Stimulated activated CD4-positive, alpha-beta T cell treated with anti-CD3 and anti-CD28 coated beads, Interleukin-15, amount 100 ng/mL, for 1 hour (primary cell): ENCODE data around the gene MAMDC4.
A peak's percentile ranks its signal among the peaks of the same experiment; 100 is the strongest.
"Not testable (repeated sequence)": the region's sequence is repeated elsewhere in the genome, so short reads cannot be mapped to it uniquely, and the experiment has no call there.

Source experiments
- DNase-seq, 2 donors: peaks; one replicate each; pipeline ENCODE4 v3.0.0-alpha.2; 2020; ENCODE audit warnings: low read depth in 1 of 2, low spot score in 1 of 2

The MAMDC4 gene

DNA sequence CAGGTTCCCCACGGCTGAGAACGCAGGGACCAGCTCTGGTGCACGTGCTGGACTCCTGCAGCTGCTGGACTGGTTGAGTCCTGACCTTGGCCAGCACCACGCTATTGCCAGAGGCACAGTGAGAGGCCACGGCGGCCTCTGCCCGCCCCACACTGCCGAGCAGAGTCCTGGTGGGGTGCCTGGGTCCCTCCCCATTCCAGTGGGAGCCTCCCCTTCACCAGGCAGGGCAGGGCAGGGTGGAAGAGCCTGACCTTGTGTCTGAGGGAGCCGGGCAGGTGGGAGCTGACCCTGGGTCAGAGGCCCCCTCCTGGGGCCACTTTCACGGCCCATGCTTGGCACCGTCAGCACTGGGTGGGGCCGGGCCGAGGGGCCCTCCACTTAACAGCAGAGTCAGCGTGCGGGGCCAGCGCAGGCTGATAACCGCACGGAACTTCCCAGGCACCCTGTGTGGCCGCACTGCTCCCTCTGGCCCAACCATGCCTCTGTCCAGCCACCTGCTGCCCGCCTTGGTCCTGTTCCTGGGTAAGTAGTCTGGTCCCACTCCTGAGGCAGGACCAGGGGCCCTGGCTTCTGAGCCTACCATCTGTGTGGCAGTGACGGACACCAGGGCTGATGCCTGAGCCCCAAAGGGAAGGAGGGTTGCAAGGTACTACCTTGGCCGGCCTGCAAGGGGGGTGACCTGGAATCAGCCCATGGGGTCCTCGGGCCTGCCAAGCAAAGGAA, at the start of gene MAMDC4:
TSS of gene MAMDC4 (plus strand) at position 406 of the 723 bp plus-strand sequence. CDS start at position 477, 71 bp downstream.
- no peak for DNase-seq

DNA sequence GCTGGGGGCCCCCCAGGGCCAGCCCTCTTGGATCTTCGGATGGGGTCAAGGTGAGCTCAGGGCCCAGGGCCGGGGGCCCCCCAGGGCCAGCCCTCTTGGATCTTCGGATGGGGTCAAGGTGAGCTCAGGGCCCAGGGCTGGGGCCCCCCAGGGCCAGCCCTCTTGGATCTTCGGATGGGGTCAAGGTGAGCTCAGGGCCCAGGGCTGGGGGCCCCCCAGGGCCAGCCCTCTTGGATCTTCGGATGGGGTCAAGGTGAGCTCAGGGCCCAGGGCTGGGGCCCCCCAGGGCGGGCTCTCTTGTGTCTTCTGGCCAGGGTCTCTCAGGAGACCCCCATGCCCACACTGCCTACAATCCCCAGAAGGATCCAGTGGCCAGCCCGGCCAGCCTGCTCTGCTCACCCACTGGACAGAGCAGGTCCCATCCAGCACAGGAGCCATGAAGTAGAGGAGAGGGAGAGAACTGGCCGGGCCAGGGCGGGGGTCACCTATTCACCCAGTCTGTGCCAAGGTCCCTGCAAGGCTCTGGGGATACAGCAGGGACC, 49.1 kb upstream of the MAMDC4 start:
- not testable (repeated sequence) for DNase-seq

DNA sequence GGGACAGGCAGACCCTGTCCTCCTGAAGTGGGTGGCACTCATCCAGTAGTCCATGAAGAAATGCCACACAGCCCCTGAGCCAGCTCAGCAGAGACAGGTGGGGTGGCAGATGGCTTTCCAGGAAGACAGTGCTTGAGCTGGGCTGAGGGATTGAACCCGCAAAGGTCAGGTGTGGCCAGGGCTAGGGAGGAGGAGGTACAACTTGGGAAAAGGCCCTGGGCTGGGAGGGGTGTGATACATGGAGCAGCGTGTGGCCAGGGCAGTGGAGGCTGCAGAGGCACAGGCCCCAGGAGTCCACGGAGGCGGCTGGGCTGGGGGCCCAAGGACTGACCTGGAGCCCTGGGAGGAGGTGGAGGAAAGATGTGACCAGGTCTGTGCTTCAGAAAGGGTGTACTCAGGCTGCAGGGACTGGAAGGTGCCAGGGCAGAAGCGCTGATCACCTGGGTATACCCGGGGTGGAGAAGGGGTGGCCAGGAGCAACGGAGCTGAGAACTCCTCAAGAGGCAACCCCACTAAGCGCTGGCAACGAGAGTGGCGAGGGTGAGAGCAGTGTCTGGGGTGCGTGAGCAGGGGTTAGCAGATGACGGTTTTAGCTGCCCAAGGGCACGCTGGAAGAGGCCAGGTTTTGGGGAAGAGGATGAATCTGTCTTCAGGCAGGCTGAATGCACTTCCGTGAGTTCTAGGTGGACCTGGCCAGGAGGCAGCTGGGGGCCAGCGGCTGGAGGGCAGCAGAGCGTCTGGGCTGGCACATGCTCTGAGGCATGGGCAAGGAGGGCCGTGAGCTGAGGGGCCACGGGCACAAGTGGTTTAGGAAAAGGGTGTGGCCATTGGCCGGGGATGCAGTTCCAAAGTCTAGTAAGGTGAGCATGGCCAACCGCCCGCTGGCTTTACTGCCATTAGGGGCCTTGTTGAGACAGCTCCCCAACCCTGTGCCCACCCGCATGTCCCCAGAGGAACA, 48.3 kb upstream of the MAMDC4 start:
- no peak for DNase-seq

DNA sequence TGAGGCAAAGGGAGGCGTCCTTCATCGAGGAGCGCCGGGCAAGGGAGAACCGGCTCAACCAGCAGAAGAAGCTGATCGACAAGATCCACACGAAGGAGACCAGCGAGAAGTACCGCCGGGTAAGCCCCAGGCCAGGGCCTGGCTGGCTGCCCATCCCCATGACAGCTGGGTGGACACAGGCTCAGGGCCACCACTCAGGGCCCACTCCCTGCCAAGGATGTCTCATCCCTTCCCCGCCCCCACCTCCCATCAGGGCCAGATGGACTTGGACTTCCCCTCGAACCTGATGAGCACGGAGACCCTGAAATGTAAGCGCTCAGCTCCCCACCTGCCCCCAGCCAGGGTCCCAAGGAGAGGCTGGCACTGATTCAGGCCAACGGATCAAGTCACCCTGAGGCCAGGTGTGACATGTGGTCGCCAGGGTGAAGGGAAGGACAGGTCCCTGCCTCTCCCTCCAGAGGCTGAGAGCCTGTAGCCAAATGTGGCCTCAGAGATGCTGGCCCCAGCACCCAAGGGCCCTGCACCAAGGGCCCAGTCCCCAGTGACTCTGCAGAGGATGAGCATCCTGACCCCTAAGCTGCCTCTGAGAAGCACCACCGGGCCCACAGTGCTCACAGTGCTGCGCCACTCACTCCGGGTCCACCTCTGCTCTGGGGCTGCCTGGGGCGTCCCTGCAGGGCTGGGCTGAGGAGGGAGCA, 47.5 kb upstream of the MAMDC4 start:
- no peak for DNase-seq

DNA sequence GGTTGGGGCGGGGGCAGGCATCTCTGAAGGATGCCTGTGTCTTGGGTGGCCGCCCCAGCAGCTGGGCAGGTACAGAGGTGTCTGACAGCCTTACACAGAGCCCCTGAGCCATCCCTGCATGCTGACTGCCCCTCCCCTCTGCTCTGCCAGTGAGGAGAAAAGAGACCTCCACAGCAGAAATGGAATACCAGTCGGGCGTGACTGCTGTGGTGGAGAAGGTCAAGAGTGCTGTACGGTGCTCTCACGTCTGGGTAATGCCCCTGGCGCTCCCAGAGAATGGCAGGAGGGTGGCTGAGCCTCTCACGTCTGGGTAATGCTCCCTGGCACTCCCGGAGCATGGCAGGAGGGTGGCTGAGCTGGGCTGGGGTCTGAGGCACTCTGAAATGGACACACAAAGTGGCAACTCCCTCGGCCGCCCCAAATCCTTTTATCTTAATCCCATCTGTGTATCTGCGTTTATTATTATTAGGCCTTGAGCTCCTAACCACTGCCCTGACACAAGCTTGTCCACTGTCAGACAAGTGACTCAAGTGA, 46.9 kb upstream of the MAMDC4 start:
- DNase-seq, result no peak

DNA sequence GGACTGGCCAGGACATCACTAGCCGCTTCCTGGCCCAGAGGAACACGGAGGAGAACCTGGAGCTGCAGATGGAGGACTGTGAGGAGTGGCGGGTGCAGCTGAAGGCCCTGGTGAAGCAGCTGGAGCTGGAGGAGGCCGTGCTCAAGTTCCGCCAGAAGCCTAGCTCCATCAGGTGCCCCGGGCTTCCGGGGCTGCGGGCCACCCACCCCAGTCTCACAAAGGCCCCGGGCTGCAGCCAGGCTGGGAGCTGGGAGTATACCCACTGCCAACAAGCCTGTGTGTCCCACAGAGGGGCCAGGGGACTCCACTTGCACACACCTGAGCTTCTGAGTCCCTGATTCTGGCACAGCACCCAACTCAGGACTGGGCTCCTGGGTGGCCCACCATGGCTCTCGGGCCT, 46.1 kb upstream of the MAMDC4 start:
- no peak for DNase-seq

DNA sequence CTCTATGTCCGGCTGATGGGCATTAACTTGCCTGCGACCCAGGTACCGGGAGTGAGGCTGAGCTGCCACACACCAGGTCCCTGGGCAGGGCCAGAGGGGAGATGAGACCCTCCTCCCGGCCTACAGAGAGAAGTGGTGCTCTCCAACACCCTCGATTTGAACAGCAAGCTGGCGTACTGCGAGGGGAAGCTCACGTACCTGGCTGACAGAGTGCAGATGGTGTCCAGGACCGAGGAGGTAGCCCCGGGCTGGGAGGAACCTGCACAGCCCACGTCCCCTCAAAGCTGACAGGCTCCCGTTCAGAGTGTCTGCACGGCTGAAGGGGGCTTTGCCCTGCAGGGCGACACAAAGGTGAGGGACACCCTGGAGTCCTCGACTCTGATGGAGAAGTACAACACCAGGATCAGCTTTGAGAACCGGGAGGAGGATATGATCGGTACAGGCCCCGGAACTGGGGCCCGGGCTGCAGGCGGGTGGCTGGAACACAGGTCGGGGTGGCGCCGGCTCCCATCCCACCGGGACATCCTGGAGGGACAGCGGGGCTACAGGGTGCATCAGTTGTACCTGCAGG, 45.4 kb upstream of the MAMDC4 start:
- no peak for DNase-seq

DNA sequence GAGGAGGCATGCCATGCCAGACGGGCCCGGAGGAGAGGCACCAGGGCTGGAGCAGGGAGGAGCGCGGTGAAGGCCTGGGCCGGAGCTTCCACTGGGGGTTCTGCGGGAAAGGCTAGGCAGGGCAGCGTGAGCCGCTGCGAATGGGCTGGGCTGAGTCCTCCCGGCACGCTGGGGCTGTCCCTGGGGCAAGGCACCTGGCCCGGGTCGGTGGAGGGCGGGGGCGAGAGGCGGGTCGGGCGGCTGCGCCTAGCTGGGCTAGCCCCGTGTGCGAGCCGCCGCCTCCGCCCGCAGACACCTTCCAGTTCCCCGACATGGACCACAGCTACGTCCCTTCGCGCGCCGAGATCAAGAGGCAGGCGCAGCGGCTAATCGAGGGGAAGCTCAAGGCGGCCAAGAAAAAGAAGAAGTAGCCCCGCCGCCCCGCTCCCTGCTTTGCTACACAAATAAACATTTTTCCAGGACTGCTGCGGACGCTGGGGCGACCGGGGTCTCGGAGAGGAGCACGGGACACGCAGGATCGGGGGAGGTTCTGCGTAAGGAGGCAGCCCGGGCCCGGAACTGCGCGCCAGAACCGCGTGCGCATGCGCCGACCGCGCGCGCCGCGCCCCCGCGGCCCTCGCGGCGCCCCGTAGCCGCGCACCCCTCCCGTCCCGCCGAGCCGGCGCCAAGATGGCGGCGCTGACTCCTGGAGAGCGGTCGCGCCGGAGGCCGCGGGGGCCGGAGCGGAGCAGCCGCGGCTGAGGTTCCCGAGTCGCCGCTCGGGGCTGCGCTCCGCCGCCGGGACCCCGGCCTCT, 44.7 kb upstream of the MAMDC4 start, which contains the start of gene RABL6:
TSS of gene RABL6 (plus strand) at position 668 of the 794 bp plus-strand sequence. CDS start 249 bp downstream, outside the sequence.
- DNase-seq, result peak; percentile 73 to 75

DNA sequence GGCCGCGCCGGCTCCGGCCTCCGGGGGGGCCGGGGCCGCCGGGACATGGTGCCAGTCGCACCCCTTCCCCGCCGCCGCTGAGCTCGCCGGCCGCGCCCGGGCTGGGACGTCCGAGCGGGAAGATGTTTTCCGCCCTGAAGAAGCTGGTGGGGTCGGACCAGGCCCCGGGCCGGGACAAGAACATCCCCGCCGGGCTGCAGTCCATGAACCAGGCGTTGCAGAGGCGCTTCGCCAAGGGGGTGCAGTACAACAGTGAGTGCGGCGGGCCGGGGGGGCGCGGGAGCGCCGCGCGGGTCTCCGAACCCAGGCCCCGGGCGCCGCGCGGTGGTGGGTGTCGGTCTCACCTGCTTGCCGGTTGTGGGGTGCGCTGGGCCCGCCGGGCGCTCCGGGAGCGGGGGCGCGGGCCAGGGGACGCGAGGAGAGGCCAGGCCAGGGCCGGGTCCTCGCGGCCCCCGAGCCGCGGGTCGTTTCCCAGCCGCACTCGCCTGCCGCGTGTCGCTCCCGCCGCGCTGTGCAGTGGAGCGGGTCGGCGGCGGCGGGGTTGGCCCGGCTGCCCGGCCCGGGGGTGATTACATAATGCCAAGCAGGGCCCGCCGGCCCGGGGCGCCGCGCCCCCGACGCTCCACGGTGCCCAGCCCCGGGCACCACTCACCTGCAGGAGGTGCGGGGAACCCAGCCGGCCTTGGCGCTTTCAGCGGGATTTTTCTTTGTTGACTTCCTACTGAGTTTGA, 43.9 kb upstream of the MAMDC4 start:
- peak in 1 of 2 donors; percentile 35 for DNase-seq

DNA sequence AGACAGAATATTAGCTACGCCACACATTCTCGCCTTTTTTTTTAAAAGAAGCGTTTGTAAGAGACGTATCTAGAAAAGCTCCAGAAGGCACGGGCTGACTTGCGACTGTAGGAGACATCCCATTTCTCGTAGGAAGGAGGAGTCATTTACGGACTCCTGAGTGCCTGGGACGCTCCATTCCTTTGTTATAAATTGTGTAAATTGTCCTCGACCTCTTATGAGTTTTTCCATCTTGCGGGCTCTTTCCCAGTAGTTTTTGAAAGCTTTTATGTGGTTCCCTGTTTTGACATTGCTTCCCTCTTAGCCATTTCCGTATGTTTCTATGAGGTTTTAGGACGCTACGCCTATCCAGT, 43.4 kb upstream of the MAMDC4 start:
- DNase-seq, result no peak

DNA sequence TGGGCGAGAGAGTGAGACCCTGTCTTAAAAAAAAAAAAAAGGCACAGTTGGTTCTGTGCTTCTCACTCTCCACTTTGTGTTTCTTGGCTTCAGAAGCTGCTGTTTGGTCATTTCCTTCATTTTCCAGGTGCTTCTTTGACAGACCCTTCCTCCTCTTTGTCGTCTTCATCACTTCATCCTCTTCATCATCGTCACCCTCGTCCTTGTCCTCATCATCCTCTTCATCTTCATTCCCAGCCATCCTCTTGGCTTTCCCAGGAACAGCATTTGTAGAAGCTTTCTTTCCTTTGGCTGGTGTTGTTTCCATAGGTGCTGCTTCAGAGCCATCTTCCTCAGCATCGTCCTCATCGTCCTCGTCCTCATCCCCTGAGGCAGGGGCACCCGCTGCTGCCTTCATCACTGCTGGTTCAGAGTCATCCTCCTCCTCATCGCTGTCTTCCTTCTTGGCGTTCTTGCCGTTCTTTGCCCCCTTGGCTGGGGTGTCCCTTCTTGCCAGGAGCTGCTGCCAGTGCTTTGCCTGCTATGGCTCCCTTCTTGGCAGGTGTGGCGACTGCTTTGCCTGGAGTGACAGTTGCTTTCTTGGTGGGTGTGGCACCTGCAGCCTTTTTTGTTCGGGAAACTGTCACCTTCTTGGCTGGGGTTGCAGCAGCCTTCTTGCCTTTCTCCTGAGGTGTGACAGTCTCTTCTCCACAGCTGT, 37.3 kb upstream of the MAMDC4 start:
- DNase-seq, result no peak

DNA sequence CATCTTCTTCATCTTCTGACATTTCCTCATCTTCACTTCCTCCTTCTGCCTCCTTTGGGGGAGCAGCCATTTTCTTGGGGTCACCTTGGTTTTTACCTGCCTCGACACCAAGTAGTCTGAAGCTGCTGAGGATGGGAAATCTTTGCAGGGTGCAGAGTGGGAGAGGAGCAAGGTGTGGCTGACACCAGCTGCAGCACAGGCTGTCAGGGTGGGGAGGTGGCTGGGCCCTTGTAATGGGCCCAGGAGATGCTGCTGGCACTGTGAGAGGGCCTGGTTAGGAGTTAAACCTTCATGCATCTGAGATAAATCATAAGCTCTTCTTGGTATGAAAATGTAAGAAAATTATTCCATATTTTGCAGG, 36.7 kb upstream of the MAMDC4 start:
- no peak for DNase-seq

DNA sequence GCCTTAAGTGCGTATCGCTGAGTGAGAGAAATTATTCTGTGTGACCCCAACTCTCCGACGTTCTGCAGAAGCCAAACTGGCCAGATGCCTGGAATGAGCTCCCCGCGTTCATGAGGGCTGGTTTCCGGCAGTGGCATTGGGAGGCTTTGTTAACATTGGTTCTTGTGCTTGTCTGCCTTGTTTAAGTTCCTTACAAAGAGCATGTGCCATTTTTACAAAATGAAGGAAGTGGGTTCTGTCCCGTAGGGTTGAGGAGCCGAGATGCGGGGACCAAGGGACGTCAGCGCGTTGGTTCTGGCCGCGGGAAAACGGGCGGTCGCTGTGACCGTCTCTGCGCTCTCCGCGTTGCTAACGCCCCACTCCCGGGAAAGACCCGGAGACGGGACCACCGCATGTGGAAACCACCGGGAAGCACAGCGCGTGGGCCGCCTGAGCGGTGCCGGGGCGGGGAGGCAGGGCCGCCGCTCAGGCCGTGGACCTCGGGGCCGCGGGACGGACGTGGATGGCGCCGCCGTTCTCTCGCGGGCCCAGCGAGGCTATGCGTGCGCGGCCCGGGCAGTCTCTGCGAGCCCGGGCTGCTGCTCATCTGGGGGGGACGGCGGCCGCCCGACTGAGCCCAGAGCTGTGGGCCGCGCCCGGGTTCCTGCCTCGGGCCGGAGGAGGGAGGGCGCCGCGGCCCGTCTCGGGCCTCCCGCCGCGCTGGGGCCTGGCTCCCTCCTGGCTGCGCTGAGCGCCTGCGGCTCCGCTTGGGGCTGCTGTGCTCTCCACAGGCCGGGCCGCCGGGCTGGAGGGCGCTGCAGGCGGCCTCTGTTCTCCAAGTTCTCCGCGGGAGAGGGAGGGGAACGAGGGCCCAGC, 30.9 kb upstream of the MAMDC4 start:
- no peak for DNase-seq

DNA sequence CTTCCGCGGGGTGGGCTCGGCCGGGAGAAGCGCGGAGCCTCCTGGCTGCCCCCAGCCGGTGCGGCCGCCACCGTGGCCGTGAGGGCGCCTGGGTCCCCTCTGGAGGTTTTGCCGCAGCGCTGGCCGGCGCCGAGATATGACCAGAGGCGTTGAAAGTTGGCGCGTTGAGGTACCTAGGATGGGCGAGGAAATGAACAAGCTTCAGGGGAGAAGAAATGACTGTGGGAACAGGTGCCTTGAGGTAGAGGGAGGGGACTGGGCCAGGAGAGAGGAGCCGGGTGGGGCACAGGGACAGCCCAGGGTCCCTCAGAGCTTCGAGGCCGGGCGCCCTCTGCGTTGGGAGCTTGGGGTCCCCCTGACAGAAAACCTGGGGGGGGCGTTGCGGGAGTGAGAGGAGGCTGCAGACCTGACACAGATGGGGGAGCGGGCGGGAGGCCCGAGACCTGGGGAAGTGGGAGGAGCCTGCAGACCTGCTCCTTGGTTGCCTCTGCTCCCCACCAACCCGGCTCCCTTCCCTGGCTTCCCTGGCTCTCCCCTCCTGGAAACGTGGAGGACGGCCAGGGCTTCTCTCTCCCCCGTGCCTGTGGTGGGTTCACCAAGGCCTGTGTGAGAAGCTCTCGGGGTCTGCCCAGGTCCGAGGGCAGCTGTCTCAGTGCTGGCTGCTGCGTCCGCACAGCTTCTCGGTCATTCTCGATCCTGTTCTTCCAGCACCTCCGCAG, 30.2 kb upstream of the MAMDC4 start:
- no peak for DNase-seq

DNA sequence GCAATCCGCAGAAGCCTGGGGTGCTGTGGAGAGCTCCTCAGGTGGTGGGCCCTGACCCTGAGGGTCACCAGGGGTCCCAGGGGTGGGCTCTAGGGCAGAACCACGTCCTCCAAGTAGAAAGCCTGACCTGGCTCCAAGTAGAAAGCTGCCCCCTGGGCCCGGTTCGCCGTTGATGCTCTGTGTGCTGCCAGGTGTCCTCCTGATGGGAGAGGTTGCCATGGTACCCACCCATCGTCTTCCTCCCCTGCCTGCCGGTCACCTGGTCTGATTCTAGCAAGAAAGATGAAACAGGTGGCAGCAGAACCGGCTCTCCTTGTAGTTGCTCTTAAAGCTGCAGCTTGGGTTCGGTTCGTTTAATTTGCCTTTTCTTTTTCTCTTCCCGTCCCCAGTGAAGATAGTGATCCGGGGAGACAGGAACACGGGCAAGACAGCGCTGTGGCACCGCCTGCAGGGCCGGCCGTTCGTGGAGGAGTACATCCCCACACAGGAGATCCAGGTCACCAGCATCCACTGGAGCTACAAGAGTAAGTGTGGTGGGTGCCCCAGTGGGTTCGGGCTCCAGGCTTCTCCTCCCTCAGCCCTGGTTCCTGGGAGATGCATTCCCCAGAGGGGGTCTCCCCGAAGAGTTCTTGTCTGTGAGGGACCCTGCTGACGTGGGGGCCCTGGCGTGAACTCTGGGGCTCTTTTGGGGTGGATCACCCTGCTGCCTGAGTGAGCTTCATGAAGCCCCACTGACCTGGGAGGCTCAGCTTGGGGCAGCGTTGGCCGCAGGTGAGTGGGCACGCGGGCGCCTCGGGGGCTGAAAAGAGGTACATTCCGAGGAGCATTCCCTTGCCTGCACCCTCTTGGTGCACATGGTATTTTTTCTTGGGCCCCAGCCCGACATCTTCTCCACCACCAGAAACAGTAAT, 28.8 kb upstream of the MAMDC4 start:
- no peak for DNase-seq
